GM19463 (cell line): ENCODE measurements around the gene VAC14.

Experiments
- ATAC-seq: cut with Tn5 transposase; IDR thresholded peaks from one replicate; pipeline ENCODE4 v1.9.1; 2021; ENCODE audit warnings: mild to moderate bottlenecking, moderate library complexity; ENCODE audit not compliant: unreplicated experiment

VAC14 gene

DNA sequence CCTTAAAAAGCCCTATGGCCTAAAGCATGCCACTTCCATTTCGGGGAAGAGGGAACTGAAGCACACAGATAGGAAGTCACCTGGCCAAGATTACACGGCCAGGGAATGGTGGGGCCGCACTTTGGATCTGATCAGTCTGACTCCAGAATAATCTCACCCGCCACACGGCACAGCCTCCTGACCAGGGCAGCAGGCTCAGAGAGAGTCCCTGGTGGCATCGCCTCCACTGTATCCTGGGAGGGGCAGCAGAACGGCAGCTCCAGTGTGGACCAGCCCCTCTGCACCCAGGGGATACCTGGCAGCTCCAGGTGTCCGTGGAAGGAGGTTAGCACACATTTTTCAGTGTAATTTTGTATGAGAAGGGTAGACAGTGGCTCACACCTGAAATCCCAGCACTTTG is 35.5 kb downstream of the VAC14 start:
- no peak for ATAC-seq

DNA sequence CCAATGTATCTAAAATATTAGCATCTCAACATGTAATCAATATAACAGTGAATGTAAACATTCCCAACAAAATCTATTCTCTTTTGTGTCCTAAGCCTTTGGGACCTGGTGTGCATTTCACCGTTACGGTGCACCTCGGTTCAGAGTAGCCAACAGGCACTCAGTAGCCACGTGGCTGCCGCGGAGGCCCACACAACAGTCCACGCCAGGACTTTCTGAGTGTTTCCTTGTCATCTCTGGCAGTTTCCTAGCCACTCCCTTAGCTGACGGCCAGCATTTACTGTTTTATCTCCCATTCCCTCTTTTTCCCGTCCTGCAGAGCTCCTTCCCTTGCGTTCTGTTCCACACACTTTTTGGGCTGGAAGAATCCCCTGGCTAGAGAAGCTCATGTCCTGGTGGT is 36.3 kb downstream of the VAC14 start:
- ATAC-seq = no peak

- ATAC-seq = no peak
These were observed 40.7 kb downstream of the VAC14 start for GRCh38 chr16:70760221-70760620.

DNA sequence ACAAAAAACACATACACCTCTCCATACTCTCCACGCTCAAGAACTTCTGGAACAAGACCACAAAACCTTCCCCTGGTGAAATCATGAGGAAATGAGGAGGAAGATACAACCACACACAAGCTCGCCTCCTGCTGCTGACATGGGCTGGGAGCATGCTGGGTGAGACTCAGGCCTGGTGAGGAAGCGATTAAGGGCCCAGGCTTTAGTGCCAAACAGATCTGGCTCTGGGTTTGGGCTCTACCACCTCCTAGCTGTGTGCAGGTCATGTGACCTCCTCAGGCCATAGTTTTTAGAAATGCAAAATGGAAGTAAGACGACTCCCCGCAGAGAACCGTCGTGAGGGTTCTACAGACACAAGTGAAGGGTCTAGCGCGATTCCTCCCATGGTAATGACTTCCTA is 41.3 kb downstream of the VAC14 start:
- ATAC-seq = no peak

- no peak for ATAC-seq
These were observed 42.2 kb downstream of the VAC14 start for GRCh38 chr16:70758786-70759185.

DNA sequence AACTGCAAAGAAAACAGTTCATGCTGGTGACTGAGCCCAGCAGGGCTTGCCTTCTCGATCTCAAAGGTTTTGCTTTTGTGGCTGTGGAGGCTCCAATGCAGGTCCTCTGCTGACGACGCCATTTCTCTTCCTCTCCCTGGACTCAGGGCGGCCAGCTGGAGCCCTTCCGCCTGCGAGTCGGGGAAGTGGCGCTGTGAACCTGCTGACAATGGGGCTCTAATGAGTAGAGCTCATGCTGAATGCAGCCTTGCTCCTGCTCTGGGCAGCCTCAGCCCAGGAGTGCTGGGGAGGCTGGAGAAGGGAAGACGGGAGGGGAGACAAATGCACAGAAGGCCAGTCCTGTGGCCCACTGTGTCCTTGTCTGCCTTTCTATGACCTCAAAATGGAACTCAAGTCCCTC is 43.8 kb downstream of the VAC14 start:
- ATAC-seq = no peak

DNA sequence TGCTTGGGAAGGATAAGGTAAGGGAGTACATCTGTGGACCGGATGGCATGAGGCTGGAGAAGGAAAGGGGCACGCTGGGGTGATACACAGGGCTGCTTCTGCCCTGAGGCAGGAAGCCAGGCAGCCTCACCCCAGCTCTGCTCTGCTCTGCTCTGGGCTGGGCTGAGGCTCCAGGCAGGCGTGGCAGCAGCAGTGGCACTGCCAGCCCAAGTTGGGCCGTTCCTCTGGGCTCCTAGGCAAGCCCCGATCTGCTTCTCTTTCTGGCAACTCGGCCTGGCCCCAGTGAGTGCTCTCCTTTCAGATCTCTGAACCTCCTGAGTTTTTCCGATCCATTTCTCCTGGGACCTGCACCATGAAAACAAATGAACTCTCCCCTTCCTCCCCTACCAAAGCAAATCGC is 44.9 kb downstream of the VAC14 start:
- ATAC-seq = no peak

DNA sequence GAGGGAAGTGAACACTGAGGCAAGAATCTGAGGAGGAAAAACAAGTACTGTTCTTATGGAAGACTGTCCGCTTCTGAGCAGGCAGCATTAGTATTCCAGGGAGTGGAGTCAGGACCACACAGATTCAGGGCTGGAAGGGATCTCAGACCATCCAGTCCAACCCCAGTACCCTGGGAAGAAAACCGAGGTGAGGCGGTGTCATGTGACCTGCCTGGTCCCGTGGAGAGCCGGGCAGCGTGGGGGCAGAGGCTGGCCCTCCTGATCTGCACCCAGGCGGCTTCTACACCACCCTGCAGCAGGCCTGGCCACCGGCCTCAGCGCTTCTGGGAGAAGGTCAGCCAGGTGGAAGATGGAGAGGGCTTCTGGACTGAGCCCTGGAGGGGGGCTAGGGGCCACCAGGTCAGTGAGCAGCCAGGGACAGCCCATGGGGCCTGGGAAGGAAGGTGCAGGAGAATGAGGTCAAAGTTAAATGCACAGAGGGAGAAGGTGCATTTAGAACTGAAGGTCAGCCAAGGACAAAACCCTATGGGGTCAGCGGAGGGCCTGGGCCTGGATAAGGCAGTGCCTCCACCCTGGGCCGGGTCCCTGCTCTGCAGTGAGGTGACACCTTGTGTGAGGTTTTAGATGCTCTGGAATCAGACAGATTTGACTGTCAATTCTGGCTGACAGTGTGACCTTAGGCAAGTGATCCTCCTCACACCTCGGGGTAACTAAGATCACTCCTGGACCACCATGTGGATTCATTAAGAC is 45.9 kb downstream of the VAC14 start:
- no peak for ATAC-seq

GRCh38 chr16:70754371-70754770 is 46.6 kb downstream of the VAC14 start:
- no peak for ATAC-seq

- ATAC-seq = no peak
These were observed 47.1 kb downstream of the VAC14 start for GRCh38 chr16:70753694-70754325.

DNA sequence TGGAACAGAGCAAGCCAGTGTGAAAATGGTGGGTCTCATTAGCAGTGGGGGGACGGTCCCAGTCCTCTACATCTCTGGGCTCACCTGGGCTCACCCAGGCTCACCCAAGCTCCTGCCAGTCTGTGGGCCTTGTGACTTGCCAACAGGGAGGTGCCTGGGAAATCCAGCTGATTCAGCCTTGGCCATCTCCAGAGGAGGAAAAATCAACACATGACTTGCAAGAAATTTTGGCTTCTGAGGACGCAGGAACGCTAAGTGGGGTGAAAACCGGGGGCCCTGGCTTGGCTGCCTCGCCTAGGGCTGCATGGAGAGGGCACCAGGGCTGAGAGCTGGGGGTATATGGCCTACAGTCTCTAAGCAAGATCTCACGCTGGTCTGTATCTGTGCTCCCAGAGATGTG is 47.7 kb downstream of the VAC14 start:
- no peak for ATAC-seq

DNA sequence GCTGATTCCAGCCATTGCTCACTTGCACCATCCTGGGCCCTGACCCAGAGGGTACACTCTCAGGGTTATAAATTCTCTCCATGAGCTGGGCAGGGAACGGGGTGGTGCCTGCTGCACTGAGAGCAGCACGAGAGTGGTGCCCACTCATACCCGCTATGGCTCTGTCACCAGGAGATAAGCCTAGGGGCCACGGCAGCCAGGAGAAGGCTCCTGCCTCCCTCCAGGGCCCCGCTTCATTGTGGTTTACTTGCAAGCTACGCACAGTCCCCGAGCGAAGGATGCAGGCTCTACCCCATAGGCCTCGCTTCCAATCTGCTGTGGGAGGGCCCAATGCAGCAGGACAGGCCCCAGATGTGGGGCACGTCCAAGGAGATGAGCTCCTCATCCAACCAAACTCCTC is 48.5 kb downstream of the VAC14 start:
- no peak for ATAC-seq

DNA sequence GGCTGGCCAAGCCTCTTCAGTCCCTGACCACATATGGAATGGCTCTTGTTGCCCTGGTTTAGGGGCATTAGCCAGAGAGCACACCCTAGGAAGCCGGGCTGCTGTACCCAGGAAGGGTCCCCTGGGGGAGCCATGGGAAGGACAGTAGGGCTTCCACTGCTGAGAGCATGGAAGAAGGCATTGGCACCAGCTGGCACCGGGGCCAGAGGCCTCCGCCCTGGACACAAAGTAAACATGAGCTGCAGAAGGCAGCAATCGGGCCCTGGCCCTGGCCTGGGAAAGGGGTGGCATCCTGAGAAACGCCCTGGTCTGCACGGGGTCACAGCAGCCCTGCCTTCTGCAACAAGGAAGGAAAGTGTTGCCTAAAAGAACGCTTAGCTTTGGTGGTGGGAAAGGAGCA is 49.4 kb downstream of the VAC14 start:
- ATAC-seq = no peak

DNA sequence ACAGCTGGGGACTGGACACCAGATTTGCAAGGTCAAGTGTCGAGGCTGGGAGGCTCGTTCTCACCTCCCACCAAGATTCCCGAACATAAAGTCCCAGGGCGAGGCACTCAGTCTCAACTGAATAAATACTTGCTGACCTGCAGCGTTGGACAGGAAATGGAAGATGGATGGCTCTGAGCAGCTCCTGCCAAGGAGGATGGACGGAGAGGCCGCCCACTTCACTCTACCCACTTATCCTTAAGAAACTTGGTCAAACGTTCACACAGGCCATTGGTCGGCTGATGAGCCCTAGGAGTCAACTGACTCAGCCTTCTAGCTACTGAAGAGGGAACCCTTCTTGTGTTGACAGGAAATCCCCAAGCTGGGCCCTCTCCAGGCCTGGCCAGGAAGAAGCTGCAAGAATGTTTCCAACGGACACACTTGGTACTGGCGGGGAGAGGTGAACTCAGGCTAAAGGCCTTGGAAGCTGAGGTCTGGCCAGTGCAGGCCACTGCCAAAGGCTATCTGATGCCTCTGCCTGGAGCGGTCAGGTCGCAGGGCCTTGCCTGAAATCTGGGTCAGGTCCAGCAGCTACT is 50.0 kb downstream of the VAC14 start:
- ATAC-seq = no peak

DNA sequence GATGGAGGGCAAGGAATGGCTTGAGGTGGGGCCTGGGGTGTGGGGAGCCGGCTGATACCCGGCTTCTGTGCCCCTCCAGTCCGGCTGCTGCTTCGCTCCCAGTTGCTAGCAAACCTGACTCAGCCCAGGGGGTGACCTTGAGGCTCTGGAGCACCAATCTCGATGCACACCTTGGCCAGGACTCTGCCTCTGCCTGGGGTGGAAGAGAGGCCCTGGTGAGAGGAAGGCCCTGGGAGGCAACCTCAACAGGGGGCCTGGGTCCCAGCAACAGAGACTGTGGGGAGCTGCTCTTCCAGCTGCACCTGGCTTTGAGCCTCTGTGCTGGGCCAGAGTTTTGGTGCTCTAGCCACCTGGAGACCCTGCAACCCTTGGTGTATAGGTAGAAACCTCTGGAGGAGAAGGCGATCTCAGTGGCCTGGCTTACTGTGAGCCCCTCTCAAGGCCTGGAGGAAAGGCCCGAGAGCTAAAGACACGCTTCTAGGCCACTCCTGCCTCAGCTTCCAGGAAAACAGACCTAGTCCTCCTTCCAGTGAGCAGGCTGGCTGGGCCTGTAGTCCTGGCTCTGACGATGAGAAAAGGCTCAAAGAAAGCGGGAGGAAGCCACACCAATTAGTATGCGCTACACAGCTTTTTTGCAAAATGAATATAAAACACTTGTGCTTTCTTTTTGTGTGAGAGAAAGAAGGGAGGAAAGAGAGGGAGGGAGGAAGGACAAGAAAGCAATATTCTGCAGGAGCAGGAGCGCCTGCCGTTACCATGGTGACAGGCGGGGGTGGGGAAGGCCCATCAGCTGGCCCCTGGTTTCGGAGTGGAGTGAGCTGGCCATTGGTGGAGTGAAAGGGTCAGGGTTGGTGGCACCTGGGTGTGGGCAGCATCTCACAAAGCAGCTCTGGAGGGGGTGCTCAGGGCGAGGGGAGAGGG is 51.0 kb downstream of the VAC14 start:
- no peak for ATAC-seq

DNA sequence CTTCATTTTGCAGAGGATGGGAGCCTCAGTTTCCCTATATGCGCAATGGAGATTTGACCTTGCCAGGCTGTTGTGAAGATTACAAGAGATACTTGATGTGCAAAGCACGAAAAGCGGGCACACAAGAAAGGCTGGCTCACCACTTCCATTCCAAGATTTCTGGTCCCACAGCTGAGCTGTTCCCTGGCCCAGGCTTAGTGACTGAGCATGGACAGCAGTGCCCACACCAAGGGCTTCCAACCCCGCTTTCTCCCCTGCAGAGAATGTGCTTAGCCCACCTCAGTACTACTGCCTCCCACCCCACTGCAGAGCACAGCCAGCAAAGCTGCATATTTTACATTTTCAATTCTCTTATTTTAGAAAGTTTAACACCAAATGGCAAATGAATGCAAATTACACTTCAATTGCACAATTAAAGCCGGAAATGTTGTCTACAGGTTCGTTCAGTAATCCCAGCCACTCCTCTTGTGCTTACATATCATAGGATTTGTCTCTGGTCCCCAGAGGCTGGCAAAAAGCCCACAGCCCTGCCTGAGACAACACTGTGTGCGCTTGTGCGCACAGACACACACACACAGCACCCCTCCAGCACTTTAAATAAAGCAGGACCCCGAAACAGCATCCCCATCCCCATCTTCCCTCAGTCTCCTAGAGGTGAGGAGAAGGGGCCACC is 51.8 kb downstream of the VAC14 start:
- no peak for ATAC-seq

DNA sequence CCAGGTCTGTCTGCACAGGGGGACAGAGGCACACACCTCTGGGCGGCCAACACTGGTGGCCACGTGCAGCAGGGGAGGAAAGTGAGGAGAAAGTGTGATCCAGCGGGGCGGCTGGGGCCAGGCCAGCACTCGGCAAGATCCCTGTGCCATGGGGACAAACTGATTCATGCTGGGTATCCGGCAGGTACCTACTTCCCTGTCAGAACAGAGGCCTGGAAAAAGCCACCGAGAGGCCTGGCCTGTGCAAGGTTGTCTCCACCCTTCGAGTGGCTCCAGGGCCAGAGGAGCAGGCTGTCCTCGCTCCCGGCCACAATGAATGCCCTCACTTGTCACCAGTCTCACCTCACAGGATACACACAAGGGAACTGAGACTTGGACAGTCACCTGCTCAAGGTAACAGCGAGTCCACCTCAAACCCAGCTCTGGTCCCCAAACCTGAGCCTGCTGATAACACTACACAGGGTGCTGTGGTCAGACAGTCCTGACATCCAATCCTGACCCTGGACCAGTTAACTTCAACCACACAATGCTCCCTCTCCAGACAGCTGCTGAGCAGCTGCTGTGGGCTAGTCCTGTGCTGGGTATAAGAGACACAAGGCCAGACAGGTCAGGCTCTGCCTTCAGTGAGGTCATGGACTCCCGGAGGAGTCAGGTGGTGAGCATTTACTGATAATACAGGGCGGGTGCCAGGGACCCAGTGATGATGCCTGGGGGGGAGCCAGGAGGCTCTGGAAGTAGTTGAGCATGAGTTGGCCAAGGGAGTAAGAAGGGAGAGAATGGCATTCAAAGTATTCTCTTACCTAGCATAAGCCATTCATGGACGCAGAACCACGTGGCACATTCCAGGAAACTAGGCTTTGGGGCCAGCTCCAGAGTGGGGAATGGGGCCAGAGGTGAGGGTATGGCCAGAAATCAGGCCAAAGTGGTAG is 53.0 kb downstream of the VAC14 start:
- no peak for ATAC-seq

GRCh38 chr16:70746708-70747424 is 54.1 kb downstream of the VAC14 start:
- ATAC-seq = peak; percentile 63

DNA sequence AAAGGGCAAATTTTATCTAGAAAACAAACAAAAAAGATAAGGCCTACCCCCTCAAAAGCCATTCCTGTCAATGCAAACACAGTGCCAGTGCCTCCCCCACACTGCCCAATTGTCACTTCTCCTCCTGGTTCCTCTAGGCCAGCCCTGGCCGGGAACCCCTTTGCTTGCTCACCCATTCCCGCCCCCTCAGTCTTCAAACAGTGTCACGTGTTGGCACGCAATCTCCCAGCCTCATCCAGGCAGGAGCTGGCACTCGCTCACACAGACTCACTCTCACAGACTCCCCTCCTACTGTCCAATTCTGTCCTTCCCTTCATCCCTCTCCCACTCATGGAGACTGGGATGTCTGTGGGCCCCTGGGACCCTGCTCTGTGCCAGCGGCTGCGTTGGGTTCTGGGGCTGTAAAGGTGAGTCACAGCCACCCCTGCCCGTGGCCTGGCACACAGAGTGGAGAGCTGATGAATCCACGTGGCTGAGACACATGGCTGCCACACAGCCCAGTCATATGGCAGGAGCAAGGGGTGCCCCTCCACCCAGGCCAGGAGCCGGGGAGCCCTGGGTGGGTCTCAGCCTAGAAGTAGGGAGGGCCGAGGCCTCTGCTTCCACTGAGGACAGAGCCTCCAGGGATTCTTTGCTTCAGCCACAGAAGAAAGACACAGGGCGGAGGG is 54.8 kb downstream of the VAC14 start:
- ATAC-seq = peak; percentile 18
